ENCODE results near the gene RYR1. TPM values are rescaled to one million over a fixed set of nuclear protein-coding genes. Genes with fewer than 3 reads are reported as not detected.

RYR1 gene
- total and polyA plus RNA-seq, 2 of the 8 experiments (the other 6 are each of a cell fraction or from before 2014, with no cell fraction given), result 5.8 to 11.8 TPM

DNA sequence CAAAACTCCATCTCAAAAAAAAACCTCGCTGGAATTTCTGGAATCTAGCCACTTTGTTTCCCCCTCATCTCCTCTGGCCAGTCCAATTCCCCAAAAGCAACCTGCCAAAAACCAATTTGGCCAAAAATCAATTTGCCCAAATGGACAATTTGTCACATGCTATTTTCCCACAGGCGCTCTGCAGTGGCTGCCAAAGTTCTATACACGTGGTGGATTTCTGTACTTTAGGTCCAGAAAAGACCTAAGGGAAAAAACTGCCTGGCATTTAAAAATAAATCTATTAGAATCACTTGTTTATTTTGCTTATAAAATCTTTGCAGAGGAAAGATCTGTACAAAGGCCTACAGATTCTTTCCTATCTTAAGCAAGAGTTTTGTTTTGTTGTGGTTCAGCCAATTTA is 104.9 kb downstream of the RYR1 start (continued):
- TF ChIP-seq, protein P1, sequence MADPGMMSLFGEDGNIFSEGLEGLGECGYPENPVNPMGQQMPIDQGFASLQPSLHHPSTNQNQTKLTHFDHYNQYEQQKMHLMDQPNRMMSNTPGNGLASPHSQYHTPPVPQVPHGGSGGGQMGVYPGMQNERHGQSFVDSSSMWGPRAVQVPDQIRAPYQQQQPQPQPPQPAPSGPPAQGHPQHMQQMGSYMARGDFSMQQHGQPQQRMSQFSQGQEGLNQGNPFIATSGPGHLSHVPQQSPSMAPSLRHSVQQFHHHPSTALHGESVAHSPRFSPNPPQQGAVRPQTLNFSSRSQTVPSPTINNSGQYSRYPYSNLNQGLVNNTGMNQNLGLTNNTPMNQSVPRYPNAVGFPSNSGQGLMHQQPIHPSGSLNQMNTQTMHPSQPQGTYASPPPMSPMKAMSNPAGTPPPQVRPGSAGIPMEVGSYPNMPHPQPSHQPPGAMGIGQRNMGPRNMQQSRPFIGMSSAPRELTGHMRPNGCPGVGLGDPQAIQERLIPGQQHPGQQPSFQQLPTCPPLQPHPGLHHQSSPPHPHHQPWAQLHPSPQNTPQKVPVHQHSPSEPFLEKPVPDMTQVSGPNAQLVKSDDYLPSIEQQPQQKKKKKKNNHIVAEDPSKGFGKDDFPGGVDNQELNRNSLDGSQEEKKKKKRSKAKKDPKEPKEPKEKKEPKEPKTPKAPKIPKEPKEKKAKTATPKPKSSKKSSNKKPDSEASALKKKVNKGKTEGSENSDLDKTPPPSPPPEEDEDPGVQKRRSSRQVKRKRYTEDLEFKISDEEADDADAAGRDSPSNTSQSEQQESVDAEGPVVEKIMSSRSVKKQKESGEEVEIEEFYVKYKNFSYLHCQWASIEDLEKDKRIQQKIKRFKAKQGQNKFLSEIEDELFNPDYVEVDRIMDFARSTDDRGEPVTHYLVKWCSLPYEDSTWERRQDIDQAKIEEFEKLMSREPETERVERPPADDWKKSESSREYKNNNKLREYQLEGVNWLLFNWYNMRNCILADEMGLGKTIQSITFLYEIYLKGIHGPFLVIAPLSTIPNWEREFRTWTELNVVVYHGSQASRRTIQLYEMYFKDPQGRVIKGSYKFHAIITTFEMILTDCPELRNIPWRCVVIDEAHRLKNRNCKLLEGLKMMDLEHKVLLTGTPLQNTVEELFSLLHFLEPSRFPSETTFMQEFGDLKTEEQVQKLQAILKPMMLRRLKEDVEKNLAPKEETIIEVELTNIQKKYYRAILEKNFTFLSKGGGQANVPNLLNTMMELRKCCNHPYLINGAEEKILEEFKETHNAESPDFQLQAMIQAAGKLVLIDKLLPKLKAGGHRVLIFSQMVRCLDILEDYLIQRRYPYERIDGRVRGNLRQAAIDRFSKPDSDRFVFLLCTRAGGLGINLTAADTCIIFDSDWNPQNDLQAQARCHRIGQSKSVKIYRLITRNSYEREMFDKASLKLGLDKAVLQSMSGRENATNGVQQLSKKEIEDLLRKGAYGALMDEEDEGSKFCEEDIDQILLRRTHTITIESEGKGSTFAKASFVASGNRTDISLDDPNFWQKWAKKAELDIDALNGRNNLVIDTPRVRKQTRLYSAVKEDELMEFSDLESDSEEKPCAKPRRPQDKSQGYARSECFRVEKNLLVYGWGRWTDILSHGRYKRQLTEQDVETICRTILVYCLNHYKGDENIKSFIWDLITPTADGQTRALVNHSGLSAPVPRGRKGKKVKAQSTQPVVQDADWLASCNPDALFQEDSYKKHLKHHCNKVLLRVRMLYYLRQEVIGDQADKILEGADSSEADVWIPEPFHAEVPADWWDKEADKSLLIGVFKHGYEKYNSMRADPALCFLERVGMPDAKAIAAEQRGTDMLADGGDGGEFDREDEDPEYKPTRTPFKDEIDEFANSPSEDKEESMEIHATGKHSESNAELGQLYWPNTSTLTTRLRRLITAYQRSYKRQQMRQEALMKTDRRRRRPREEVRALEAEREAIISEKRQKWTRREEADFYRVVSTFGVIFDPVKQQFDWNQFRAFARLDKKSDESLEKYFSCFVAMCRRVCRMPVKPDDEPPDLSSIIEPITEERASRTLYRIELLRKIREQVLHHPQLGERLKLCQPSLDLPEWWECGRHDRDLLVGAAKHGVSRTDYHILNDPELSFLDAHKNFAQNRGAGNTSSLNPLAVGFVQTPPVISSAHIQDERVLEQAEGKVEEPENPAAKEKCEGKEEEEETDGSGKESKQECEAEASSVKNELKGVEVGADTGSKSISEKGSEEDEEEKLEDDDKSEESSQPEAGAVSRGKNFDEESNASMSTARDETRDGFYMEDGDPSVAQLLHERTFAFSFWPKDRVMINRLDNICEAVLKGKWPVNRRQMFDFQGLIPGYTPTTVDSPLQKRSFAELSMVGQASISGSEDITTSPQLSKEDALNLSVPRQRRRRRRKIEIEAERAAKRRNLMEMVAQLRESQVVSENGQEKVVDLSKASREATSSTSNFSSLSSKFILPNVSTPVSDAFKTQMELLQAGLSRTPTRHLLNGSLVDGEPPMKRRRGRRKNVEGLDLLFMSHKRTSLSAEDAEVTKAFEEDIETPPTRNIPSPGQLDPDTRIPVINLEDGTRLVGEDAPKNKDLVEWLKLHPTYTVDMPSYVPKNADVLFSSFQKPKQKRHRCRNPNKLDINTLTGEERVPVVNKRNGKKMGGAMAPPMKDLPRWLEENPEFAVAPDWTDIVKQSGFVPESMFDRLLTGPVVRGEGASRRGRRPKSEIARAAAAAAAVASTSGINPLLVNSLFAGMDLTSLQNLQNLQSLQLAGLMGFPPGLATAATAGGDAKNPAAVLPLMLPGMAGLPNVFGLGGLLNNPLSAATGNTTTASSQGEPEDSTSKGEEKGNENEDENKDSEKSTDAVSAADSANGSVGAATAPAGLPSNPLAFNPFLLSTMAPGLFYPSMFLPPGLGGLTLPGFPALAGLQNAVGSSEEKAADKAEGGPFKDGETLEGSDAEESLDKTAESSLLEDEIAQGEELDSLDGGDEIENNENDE (IDR thresholded peaks at IDR 0.05; ENCODE audit: insufficient replicate concordance, low read length), result no peak
- TF ChIP-seq CBX8 (IDR thresholded peaks at IDR 0.05; ENCODE audit: borderline replicate concordance, low read depth, low read length), result no peak
- no peak for TF ChIP-seq CHD1 (IDR thresholded peaks at IDR 0.05; ENCODE audit: low read depth, low read length)
